Measurements from ENCODE around the gene PGAM4. TPM values are rescaled to one million over a fixed set of nuclear protein-coding genes. Genes with fewer than 3 reads are reported as not detected.
A peak's percentile ranks its signal among the peaks of the same experiment; 100 is the strongest.

The PGAM4 gene
- total RNA-seq, 1 experiment from 2014 or later: not detected

DNA sequence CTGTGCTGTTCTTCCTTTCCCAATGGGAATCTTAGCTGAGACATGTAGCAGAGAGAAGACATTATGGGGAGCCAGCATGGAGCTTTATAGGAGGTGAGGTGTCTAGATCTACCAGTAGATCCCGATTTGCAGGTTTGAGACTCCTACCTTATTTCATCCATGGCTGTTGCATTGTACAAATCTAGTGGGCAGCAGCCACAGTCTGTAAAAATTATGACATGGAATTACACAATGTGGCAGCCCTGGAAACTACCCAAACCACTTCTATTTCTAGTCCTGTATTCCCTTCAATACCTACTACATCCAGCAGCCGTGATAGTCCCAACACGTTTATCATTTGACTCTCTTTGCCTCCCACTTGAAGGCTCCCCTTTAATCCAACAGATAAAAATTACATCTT lies 50.9 kb downstream of the PGAM4 start:
- no TSS peak for BruUV-seq (replicated peaks)
- ChIA-PET POLR2A (ENCODE audit: unreplicated experiment) (interaction anchor here (0.6 kb wide), 1 partner anchor 19 kb away, joined by 3 read pairs; the partner anchor contains the start of gene COX7B), CTCF (no interaction called here)
- no peaks in the 10 kb centered on the region for H3K79me2 ChIP-seq (ENCODE audit: low read length)
- DNase-seq: peak; percentile 26
- no peak overlapping the region for H3K9ac ChIP-seq (ENCODE audit: low read length)
- no peaks in the 10 kb centered on the region for H3K9me2 ChIP-seq (replicated peaks; ENCODE audit: low read length)
- no peak overlapping the region for H3K4me2 ChIP-seq (ENCODE audit: low read length)
- H2AFZ ChIP-seq (ENCODE audit: low read length): no peak overlapping the region
- no peaks in the 10 kb centered on the region for H3K27me3 ChIP-seq (ENCODE audit: low read length)
- H4K20me1 ChIP-seq (ENCODE audit: low read length): no peaks in the 10 kb centered on the region
- intact Hi-C loops (cut with micrococcal nuclease): no loop called here
- no peaks in the 10 kb centered on the region for H3K9me3 ChIP-seq (ENCODE audit: low read length)
- no peaks in the 10 kb centered on the region for H3K36me3 ChIP-seq (ENCODE audit: low read depth, low read length)
- peaks cover 5% of the 10 kb centered on the region; the same call in 1 of the 2 replicates for H3K4me1 ChIP-seq (ENCODE audit: insufficient read depth, low read length)
- no peak overlapping the region for H3K27ac ChIP-seq (ENCODE audit: low read length)
- ATAC-seq: no peak; the same call in 1 of the 2 replicates
- TF ChIP-seq EZH2 (IDR thresholded peaks at IDR 0.05; ENCODE audit: low read length, unreplicated experiment) (no peak), EZH2phosphoT487 (IDR thresholded peaks at IDR 0.05; ENCODE audit: borderline replicate concordance, low read length) (no peak)
- TF ChIP-seq, protein P1, sequence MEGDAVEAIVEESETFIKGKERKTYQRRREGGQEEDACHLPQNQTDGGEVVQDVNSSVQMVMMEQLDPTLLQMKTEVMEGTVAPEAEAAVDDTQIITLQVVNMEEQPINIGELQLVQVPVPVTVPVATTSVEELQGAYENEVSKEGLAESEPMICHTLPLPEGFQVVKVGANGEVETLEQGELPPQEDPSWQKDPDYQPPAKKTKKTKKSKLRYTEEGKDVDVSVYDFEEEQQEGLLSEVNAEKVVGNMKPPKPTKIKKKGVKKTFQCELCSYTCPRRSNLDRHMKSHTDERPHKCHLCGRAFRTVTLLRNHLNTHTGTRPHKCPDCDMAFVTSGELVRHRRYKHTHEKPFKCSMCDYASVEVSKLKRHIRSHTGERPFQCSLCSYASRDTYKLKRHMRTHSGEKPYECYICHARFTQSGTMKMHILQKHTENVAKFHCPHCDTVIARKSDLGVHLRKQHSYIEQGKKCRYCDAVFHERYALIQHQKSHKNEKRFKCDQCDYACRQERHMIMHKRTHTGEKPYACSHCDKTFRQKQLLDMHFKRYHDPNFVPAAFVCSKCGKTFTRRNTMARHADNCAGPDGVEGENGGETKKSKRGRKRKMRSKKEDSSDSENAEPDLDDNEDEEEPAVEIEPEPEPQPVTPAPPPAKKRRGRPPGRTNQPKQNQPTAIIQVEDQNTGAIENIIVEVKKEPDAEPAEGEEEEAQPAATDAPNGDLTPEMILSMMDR (conservative IDR thresholded peaks at IDR 0.05; ENCODE audit: low read depth, low read length): no peak
- H3F3A ChIP-seq (ENCODE audit: low read length, unreplicated experiment): no peaks in the 10 kb centered on the region
- no peak overlapping the region for H3K4me3 ChIP-seq (ENCODE audit: low read length)

Other genes starting within 250 kb of the PGAM4 start
- 64.0 and 73.0 TPM in 2 replicates for gene ATRX, start 183.4 kb downstream of the PGAM4 start, total RNA-seq (2014; rRNA removed)
- gene MAGT1, start 74.2 kb downstream of the PGAM4 start, total RNA-seq (2014; rRNA removed): 106 and 119 TPM in 2 replicates
- 566 and 852 TPM in 2 replicates for gene COX7B, start 70.2 kb downstream of the PGAM4 start, total RNA-seq (2014; rRNA removed)
- 3.4 and 4.3 TPM in 2 replicates for gene ATP7A, start 58.9 kb downstream of the PGAM4 start, total RNA-seq (2014; rRNA removed)
- 663 and 668 TPM in 2 replicates for gene PGK1, start 134.6 kb upstream of the PGAM4 start, total RNA-seq (2014; rRNA removed)
- gene TAF9B, start 170.0 kb upstream of the PGAM4 start, total RNA-seq (2014; rRNA removed): 19.5 and 26.1 TPM in 2 replicates